GM23338 (cell line): ENCODE measurements around the gene SYNPR. TPM values are rescaled to one million over a fixed set of nuclear protein-coding genes. Genes with fewer than 3 reads are reported as not detected.

Experiments used
- ATAC-seq: fragments of 200-7000 bp; cut with Tn5 transposase; 3 replicates; pipeline ENCODE4 v1.9.1; 2020
- DNase-seq: peaks from one replicate; pipeline ENCODE4 v3.0.0-alpha.2; 2015; ENCODE audit warnings: low spot score
- H2AFZ ChIP-seq: fragments of 200-600 bp; sonication (generic); 2 replicates; pipeline ENCODE4 v1.8.0; 2016; ENCODE audit warnings: antibody characterized with exemption, mild to moderate bottlenecking, moderate library complexity
- H3F3A ChIP-seq: fragments of 200-600 bp; sonication (generic); replicated peaks from 2 replicates; pipeline ENCODE4 v1.8.0; 2017; ENCODE audit warnings: antibody characterized with exemption, mixed run types, low read depth
- H3K27ac ChIP-seq: fragments of 200-600 bp; sonication (generic); 2 replicates; pipeline ENCODE4 v1.6.1; 2016; ENCODE audit warnings: low read depth
- H3K27me3 ChIP-seq: fragments of 200-600 bp; sonication (generic); 2 replicates; pipeline ENCODE4 v1.8.0; 2016; ENCODE audit warnings: mild to moderate bottlenecking, mixed run types, moderate library complexity; ENCODE audit not compliant: insufficient read depth
- H3K36me3 ChIP-seq: fragments of 200-600 bp; sonication (generic); 2 replicates; pipeline ENCODE4 v1.8.0; 2016; ENCODE audit warnings: mild to moderate bottlenecking; ENCODE audit not compliant: insufficient read depth
- H3K4me1 ChIP-seq: fragments of 200-600 bp; sonication (generic); 2 replicates; pipeline ENCODE4 v1.8.0; 2016; ENCODE audit warnings: mild to moderate bottlenecking, moderate library complexity; ENCODE audit not compliant: insufficient read depth
- H3K4me2 ChIP-seq: fragments of 200-600 bp; sonication (generic); 2 replicates; pipeline ENCODE4 v1.7.1; 2017; ENCODE audit warnings: mixed run types
- H3K4me3 ChIP-seq: fragments of 200-600 bp; sonication (generic); 2 replicates; pipeline ENCODE4 v1.6.1; 2016; ENCODE audit warnings: mixed run types
- H3K79me2 ChIP-seq: fragments of 200-600 bp; sonication (generic); replicated peaks from 2 replicates; pipeline ENCODE4 v1.8.0; 2017; ENCODE audit warnings: mild to moderate bottlenecking; ENCODE audit not compliant: insufficient read depth
- H3K9me2 ChIP-seq: fragments of 200-600 bp; sonication (generic); 2 replicates; pipeline ENCODE4 v1.8.0; 2017; ENCODE audit not compliant: insufficient read depth
- H4K20me1 ChIP-seq: fragments of 200-600 bp; sonication (generic); replicated peaks from 2 replicates; pipeline ENCODE4 v1.8.0; 2017; ENCODE audit warnings: mild to moderate bottlenecking; ENCODE audit not compliant: insufficient read depth
- H3K27ac Mint-ChIP-seq: 2 replicates; pipeline ENCODE4 v1.8.0; 2020; ENCODE audit warnings: inconsistent platforms, mild to moderate bottlenecking, moderate library complexity, mixed read lengths
- H3K27me3 Mint-ChIP-seq: 3 replicates; pipeline ENCODE4 v1.8.0; 2022; ENCODE audit warnings: low read depth, mild to moderate bottlenecking, moderate library complexity, mixed read lengths, inconsistent platforms; ENCODE audit not compliant: insufficient read depth, poor library complexity
- H3K36me3 Mint-ChIP-seq: 3 replicates; pipeline ENCODE4 v1.8.0; 2021; ENCODE audit warnings: low read depth, mild to moderate bottlenecking, inconsistent platforms, moderate library complexity, mixed read lengths
- H3K4me1 Mint-ChIP-seq: 3 replicates; pipeline ENCODE4 v1.8.0; 2020; ENCODE audit warnings: mild to moderate bottlenecking, inconsistent platforms, mixed read lengths
- H3K4me3 Mint-ChIP-seq: 3 replicates; pipeline ENCODE4 v1.8.0; 2021; ENCODE audit warnings: moderate library complexity, mild to moderate bottlenecking, inconsistent platforms, mixed read lengths
- H3K9me3 Mint-ChIP-seq: 3 replicates; pipeline ENCODE4 v1.8.0; 2020; ENCODE audit warnings: moderate library complexity, mild to moderate bottlenecking, inconsistent platforms, mixed read lengths
- CREB1 ChIP-seq: fragments of 250-450 bp; sonication (Bioruptor Pico); IDR thresholded peaks from 2 replicates; pipeline ENCODE4 v1.5.0; 2020; ENCODE audit warnings: low read depth, mild to moderate bottlenecking, moderate library complexity
- EZH2 ChIP-seq: fragments of 200-600 bp; sonication (generic); IDR thresholded peaks from one replicate; pipeline ENCODE4 v1.8.0; 2017; ENCODE audit warnings: antibody characterized with exemption, mild to moderate bottlenecking, low read depth; ENCODE audit not compliant: unreplicated experiment
- EZH2phosphoT487 ChIP-seq: fragments of 200-600 bp; sonication (generic); IDR thresholded peaks from one replicate; pipeline ENCODE4 v1.8.1; 2018; ENCODE audit warnings: antibody characterized with exemption; ENCODE audit not compliant: unreplicated experiment
- JUNB ChIP-seq: IDR thresholded peaks from one replicate; pipeline ENCODE4 v1.6.1; 2016; ENCODE audit warnings: antibody characterized with exemption; ENCODE audit not compliant: unreplicated experiment
- NANOG ChIP-seq: IDR thresholded peaks from 2 replicates; pipeline ENCODE4 v1.6.1; 2016; ENCODE audit warnings: antibody characterized with exemption, borderline replicate concordance
- POLR2AphosphoS5 ChIP-seq: IDR thresholded peaks from 2 replicates; pipeline ENCODE4 v1.6.1; 2016; ENCODE audit warnings: antibody characterized with exemption, low read depth
- STAT1 ChIP-seq: IDR thresholded peaks from one replicate; pipeline ENCODE4 v1.6.1; 2016; ENCODE audit warnings: antibody characterized with exemption; ENCODE audit not compliant: unreplicated experiment
- polyA plus RNA-seq: library from polyadenylated mRNA; unstranded; fragments of >200 nt; fragmentation: Nextera tagmentation; extraction: Ambion mirVana; gene quantifications from 2 replicates; pipeline ENCODE4 v1.2.1, GENCODE V29; 2016
- total RNA-seq: library from RNA; depleted of rRNA; stranded (reverse); fragments of >200 nt; shearing (Covaris generic); gene quantifications from 2 replicates; pipeline ENCODE4 v1.2.3, GENCODE V29; 2014
- TF ChIP-seq, protein P1 (sequence below): fragments of 250-450 bp; sonication (Bioruptor Pico); IDR thresholded peaks from 2 replicates; pipeline ENCODE4 v1.5.0; 2020; ENCODE audit warnings: mild to moderate bottlenecking, moderate library complexity
- TF ChIP-seq, protein P2 (sequence below): IDR thresholded peaks from one replicate; pipeline ENCODE4 v1.6.1; 2018; ENCODE audit warnings: antibody characterized with exemption; ENCODE audit not compliant: unreplicated experiment
- TF ChIP-seq, protein P3 (sequence below), 2 experiments: fragments of 200-600 bp in 1 of 2; sonication (generic) in 1 of 2; conservative IDR thresholded peaks; 2 replicates each; pipeline versions ENCODE4 v1.5.1 to v1.6.1; 2016 to 2017; ENCODE audit warnings: antibody characterized with exemption in 2 of 2, low read depth in 2 of 2, mild to moderate bottlenecking in 2 of 2, moderate library complexity in 1 of 2

SYNPR gene
- total and polyA plus RNA-seq, 2 experiments from 2014 or later = 0.38 to 0.55 TPM

DNA sequence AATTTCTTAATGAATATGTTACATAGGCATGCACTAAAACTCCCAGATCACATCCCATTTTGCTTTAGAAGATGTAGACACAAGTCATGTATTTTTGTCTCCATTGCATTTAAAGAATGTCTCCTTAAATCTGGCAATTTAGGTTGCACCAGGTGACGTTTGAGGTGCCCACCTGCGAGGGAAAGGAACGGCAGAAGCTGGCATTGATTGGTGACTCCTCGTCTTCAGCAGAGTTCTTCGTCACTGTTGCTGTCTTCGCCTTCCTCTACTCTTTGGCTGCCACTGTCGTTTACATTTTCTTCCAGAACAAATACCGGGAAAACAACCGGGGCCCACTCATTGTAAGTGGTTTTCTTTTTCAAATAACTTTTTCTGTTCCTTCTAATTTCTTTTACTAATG is 278.3 kb downstream of the SYNPR start:
- H3K4me3 ChIP-seq = no peak overlapping the region
- Mint-ChIP-seq H3K4me3 (no peak overlapping the region), H3K27me3 (no peaks in the 10 kb centered on the region), H3K36me3 (no peaks in the 10 kb centered on the region), H3K4me1 (peaks cover 9% of the 10 kb centered on the region), H3K9me3 (no peaks in the 10 kb centered on the region), H3K27ac (no peak overlapping the region)
- no peak overlapping the region for H3K27ac ChIP-seq
- H3K27me3 ChIP-seq = no peaks in the 10 kb centered on the region
- H3K4me1 ChIP-seq = peaks cover 14% of the 10 kb centered on the region; the same call in 1 of the 2 replicates
- no peaks in the 10 kb centered on the region for H4K20me1 ChIP-seq
- 0 out of 2 replicates have a peak overlapping the region, but pooled peaks have one; percentile 35 for H2AFZ ChIP-seq
- peak overlapping the region; percentile 47 for H3K4me2 ChIP-seq
- no peaks in the 10 kb centered on the region for H3F3A ChIP-seq
- no peaks in the 10 kb centered on the region for H3K9me2 ChIP-seq
- ATAC-seq = no peak; the same call in 2 of the 3 replicates
- H3K79me2 ChIP-seq = no peaks in the 10 kb centered on the region
- TF ChIP-seq EZH2 (no peak), JUNB (no peak)
- DNase-seq = peak; percentile 12
- H3K36me3 ChIP-seq = no peaks in the 10 kb centered on the region

DNA sequence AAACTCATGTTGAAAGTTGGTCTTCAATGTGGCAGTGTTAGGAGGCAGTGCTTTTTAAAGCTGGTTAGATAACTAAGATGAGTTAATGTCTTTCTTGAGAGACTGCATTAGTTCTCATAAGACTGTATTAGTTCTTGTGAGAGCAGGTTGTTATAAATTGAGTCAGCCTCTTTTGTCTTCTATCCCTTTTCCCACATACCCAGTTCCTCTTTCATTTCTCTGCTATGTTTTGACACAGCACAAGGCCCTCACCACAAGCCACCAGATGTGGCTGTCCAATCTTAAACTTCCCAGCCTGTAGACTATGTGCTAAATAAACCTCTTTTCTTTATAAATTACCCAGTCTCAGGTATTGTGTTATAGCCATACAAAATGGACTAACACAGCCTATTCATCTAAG is 279.8 kb downstream of the SYNPR start:
- Histone ChIP-seq H3K27me3 (no peaks in the 10 kb centered on the region), H3K4me1 (peaks cover 14% of the 10 kb centered on the region; the same call in 1 of the 2 replicates), H3K36me3 (no peaks in the 10 kb centered on the region), H3K4me2 (no peak overlapping the region), H3K4me3 (no peak overlapping the region), H3F3A (no peaks in the 10 kb centered on the region), H3K27ac (no peak overlapping the region), H3K79me2 (no peaks in the 10 kb centered on the region), H4K20me1 (no peaks in the 10 kb centered on the region), H2AFZ (no peak overlapping the region), H3K9me2 (no peaks in the 10 kb centered on the region)
- H3K36me3 Mint-ChIP-seq = no peaks in the 10 kb centered on the region
- no peak overlapping the region for H3K27ac Mint-ChIP-seq
- no peaks in the 10 kb centered on the region for H3K27me3 Mint-ChIP-seq
- H3K4me3 Mint-ChIP-seq = no peak overlapping the region
- DNase-seq = no peak
- TF ChIP-seq STAT1 = no peak
- no peak for TF ChIP-seq EZH2phosphoT487
- no peak for TF ChIP-seq EZH2
- TF ChIP-seq NANOG = no peak
- TF ChIP-seq, protein P1, sequence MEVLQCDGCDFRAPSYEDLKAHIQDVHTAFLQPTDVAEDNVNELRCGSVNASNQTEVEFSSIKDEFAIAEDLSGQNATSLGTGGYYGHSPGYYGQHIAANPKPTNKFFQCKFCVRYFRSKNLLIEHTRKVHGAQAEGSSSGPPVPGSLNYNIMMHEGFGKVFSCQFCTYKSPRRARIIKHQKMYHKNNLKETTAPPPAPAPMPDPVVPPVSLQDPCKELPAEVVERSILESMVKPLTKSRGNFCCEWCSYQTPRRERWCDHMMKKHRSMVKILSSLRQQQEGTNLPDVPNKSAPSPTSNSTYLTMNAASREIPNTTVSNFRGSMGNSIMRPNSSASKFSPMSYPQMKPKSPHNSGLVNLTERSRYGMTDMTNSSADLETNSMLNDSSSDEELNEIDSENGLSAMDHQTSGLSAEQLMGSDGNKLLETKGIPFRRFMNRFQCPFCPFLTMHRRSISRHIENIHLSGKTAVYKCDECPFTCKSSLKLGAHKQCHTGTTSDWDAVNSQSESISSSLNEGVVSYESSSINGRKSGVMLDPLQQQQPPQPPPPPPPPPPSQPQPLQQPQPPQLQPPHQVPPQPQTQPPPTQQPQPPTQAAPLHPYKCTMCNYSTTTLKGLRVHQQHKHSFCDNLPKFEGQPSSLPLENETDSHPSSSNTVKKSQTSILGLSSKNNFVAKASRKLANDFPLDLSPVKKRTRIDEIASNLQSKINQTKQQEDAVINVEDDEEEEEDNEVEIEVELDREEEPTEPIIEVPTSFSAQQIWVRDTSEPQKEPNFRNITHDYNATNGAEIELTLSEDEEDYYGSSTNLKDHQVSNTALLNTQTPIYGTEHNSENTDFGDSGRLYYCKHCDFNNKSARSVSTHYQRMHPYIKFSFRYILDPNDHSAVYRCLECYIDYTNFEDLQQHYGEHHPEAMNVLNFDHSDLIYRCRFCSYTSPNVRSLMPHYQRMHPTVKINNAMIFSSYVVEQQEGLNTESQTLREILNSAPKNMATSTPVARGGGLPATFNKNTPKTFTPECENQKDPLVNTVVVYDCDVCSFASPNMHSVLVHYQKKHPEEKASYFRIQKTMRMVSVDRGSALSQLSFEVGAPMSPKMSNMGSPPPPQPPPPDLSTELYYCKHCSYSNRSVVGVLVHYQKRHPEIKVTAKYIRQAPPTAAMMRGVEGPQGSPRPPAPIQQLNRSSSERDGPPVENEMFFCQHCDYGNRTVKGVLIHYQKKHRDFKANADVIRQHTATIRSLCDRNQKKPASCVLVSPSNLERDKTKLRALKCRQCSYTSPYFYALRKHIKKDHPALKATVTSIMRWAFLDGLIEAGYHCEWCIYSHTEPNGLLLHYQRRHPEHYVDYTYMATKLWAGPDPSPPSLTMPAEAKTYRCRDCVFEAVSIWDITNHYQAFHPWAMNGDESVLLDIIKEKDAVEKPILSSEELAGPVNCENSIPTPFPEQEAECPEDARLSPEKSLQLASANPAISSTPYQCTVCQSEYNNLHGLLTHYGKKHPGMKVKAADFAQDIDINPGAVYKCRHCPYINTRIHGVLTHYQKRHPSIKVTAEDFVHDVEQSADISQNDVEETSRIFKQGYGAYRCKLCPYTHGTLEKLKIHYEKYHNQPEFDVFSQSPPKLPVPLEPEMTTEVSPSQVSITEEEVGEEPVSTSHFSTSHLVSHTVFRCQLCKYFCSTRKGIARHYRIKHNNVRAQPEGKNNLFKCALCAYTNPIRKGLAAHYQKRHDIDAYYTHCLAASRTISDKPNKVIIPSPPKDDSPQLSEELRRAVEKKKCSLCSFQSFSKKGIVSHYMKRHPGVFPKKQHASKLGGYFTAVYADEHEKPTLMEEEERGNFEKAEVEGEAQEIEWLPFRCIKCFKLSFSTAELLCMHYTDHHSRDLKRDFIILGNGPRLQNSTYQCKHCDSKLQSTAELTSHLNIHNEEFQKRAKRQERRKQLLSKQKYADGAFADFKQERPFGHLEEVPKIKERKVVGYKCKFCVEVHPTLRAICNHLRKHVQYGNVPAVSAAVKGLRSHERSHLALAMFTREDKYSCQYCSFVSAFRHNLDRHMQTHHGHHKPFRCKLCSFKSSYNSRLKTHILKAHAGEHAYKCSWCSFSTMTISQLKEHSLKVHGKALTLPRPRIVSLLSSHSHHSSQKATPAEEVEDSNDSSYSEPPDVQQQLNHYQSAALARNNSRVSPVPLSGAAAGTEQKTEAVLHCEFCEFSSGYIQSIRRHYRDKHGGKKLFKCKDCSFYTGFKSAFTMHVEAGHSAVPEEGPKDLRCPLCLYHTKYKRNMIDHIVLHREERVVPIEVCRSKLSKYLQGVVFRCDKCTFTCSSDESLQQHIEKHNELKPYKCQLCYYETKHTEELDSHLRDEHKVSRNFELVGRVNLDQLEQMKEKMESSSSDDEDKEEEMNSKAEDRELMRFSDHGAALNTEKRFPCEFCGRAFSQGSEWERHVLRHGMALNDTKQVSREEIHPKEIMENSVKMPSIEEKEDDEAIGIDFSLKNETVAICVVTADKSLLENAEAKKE (CRISPR knock-in tag) = no peak
- TF ChIP-seq, protein P2, sequence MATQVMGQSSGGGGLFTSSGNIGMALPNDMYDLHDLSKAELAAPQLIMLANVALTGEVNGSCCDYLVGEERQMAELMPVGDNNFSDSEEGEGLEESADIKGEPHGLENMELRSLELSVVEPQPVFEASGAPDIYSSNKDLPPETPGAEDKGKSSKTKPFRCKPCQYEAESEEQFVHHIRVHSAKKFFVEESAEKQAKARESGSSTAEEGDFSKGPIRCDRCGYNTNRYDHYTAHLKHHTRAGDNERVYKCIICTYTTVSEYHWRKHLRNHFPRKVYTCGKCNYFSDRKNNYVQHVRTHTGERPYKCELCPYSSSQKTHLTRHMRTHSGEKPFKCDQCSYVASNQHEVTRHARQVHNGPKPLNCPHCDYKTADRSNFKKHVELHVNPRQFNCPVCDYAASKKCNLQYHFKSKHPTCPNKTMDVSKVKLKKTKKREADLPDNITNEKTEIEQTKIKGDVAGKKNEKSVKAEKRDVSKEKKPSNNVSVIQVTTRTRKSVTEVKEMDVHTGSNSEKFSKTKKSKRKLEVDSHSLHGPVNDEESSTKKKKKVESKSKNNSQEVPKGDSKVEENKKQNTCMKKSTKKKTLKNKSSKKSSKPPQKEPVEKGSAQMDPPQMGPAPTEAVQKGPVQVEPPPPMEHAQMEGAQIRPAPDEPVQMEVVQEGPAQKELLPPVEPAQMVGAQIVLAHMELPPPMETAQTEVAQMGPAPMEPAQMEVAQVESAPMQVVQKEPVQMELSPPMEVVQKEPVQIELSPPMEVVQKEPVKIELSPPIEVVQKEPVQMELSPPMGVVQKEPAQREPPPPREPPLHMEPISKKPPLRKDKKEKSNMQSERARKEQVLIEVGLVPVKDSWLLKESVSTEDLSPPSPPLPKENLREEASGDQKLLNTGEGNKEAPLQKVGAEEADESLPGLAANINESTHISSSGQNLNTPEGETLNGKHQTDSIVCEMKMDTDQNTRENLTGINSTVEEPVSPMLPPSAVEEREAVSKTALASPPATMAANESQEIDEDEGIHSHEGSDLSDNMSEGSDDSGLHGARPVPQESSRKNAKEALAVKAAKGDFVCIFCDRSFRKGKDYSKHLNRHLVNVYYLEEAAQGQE = no peak
- TF ChIP-seq CREB1 = no peak
- no peak for TF ChIP-seq JUNB
- TF ChIP-seq, protein P3, sequence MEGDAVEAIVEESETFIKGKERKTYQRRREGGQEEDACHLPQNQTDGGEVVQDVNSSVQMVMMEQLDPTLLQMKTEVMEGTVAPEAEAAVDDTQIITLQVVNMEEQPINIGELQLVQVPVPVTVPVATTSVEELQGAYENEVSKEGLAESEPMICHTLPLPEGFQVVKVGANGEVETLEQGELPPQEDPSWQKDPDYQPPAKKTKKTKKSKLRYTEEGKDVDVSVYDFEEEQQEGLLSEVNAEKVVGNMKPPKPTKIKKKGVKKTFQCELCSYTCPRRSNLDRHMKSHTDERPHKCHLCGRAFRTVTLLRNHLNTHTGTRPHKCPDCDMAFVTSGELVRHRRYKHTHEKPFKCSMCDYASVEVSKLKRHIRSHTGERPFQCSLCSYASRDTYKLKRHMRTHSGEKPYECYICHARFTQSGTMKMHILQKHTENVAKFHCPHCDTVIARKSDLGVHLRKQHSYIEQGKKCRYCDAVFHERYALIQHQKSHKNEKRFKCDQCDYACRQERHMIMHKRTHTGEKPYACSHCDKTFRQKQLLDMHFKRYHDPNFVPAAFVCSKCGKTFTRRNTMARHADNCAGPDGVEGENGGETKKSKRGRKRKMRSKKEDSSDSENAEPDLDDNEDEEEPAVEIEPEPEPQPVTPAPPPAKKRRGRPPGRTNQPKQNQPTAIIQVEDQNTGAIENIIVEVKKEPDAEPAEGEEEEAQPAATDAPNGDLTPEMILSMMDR (conservative IDR thresholded peaks at IDR 0.05; ENCODE audit: low read depth in 2 of 2) = no peak
- no peak for TF ChIP-seq POLR2AphosphoS5
- H3K4me1 Mint-ChIP-seq = peaks cover 9% of the 10 kb centered on the region
- ATAC-seq = no peak
- no peaks in the 10 kb centered on the region for H3K9me3 Mint-ChIP-seq
